Effector memory CD4-positive, alpha-beta T cell (primary cell): Measurements from ENCODE around the gene RAD23A.
"Not testable (repeated sequence)": the region's sequence is repeated elsewhere in the genome, so short reads cannot be mapped to it uniquely, and the experiment has no call there.

Experiments
- DNase-seq, 3 donors: peaks; one replicate each; pipeline ENCODE4 v3.0.0-alpha.2; 2020
- H3K27ac ChIP-seq: 2 replicates; pipeline ENCODE4 v1.7.0; 2013; ENCODE audit warnings: mild to moderate bottlenecking, low read length, moderate library complexity; ENCODE audit not compliant: insufficient read depth, poor library complexity, severe bottlenecking
- H3K27me3 ChIP-seq: replicated peaks from 2 replicates; pipeline ENCODE4 v1.7.0; 2013; ENCODE audit warnings: mild to moderate bottlenecking, low read length; ENCODE audit not compliant: insufficient read depth, control insufficient read depth, poor library complexity, severe bottlenecking
- H3K36me3 ChIP-seq: 2 replicates; pipeline ENCODE4 v1.7.0; 2013; ENCODE audit warnings: mild to moderate bottlenecking, low read length, moderate library complexity; ENCODE audit not compliant: control insufficient read depth, insufficient read depth
- H3K4me1 ChIP-seq: 2 replicates; pipeline ENCODE4 v1.7.0; 2013; ENCODE audit warnings: low read length, mild to moderate bottlenecking; ENCODE audit not compliant: control insufficient read depth, insufficient read depth, poor library complexity, severe bottlenecking
- H3K4me3 ChIP-seq: 2 replicates; pipeline ENCODE4 v1.7.0; 2013; ENCODE audit warnings: low read length, low read depth, mild to moderate bottlenecking; ENCODE audit not compliant: insufficient read depth, poor library complexity, severe bottlenecking
- H3K9me3 ChIP-seq: 2 replicates; pipeline ENCODE4 v1.7.0; 2013; ENCODE audit warnings: mild to moderate bottlenecking, low read length, moderate library complexity; ENCODE audit not compliant: control insufficient read depth

The RAD23A gene

GRCh38 chr19:12947702-12948611 is 2.3 kb downstream of the RAD23A start:
- Histone ChIP-seq H3K4me3 (no peak overlapping the region), H3K36me3 (peaks cover 61% of the 10 kb centered on the region), H3K27ac (no peak overlapping the region), H3K4me1 (peaks cover 11% of the 10 kb centered on the region), H3K9me3 (no peaks in the 10 kb centered on the region), H3K27me3 (no peaks in the 10 kb centered on the region)
- no peak for DNase-seq

- DNase-seq, result no peak
- H3K27ac ChIP-seq, result no peak overlapping the region
- peaks cover 61% of the 10 kb centered on the region for H3K36me3 ChIP-seq
- H3K9me3 ChIP-seq, result no peaks in the 10 kb centered on the region
- no peak overlapping the region for H3K4me3 ChIP-seq
- peaks cover 6% of the 10 kb centered on the region for H3K4me1 ChIP-seq
- H3K27me3 ChIP-seq, result no peaks in the 10 kb centered on the region
These were observed 3.1 kb downstream of the RAD23A start for GRCh38 chr19:12948612-12949362.

- H3K4me3 ChIP-seq, result no peak overlapping the region
- peaks cover 6% of the 10 kb centered on the region for H3K4me1 ChIP-seq
- DNase-seq, result no peak
- H3K36me3 ChIP-seq, result peaks cover 57% of the 10 kb centered on the region
- no peaks in the 10 kb centered on the region for H3K27me3 ChIP-seq
- no peak overlapping the region for H3K27ac ChIP-seq
- no peaks in the 10 kb centered on the region for H3K9me3 ChIP-seq
These were observed 4.0 kb downstream of the RAD23A start for GRCh38 chr19:12949363-12950283.

GRCh38 chr19:12952050-12952449 is 6.4 kb downstream of the RAD23A start:
- not testable (repeated sequence) for H3K9me3 ChIP-seq, H3K4me1 ChIP-seq, H3K4me3 ChIP-seq, H3K27me3 ChIP-seq, H3K27ac ChIP-seq, DNase-seq
- H3K36me3 ChIP-seq, result peaks cover 57% of the 10 kb centered on the region

- DNase-seq, result no peak
- Histone ChIP-seq H3K4me1 (peaks cover 7% of the 10 kb centered on the region), H3K4me3 (no peak overlapping the region), H3K36me3 (peaks cover 57% of the 10 kb centered on the region), H3K27me3 (no peaks in the 10 kb centered on the region), H3K27ac (no peak overlapping the region), H3K9me3 (no peaks in the 10 kb centered on the region)
These were observed 7.0 kb downstream of the RAD23A start for GRCh38 chr19:12952488-12953137.

GRCh38 chr19:12953138-12953798 is 7.6 kb downstream of the RAD23A start:
- H3K27me3 ChIP-seq, result no peaks in the 10 kb centered on the region
- H3K36me3 ChIP-seq, result peaks cover 50% of the 10 kb centered on the region
- H3K4me3 ChIP-seq, result no peak overlapping the region
- no peaks in the 10 kb centered on the region for H3K9me3 ChIP-seq
- peaks cover 7% of the 10 kb centered on the region for H3K4me1 ChIP-seq
- DNase-seq, result no peak
- no peak overlapping the region for H3K27ac ChIP-seq

- H3K27ac ChIP-seq, result no peak overlapping the region
- H3K4me3 ChIP-seq, result no peak overlapping the region
- no peak for DNase-seq
- H3K36me3 ChIP-seq, result peaks cover 43% of the 10 kb centered on the region
- no peaks in the 10 kb centered on the region for H3K27me3 ChIP-seq
- no peaks in the 10 kb centered on the region for H3K9me3 ChIP-seq
- H3K4me1 ChIP-seq, result peaks cover 7% of the 10 kb centered on the region
These were observed 8.3 kb downstream of the RAD23A start for GRCh38 chr19:12953799-12954611.

- Histone ChIP-seq H3K27ac (no peak overlapping the region), H3K36me3 (peaks cover 37% of the 10 kb centered on the region), H3K4me3 (no peak overlapping the region), H3K4me1 (peaks cover 7% of the 10 kb centered on the region), H3K27me3 (no peaks in the 10 kb centered on the region), H3K9me3 (no peaks in the 10 kb centered on the region)
- DNase-seq, result no peak
These were observed 8.9 kb downstream of the RAD23A start for GRCh38 chr19:12954612-12954962.
